WERI-Rb-1 (cell line): ENCODE results near the gene USP20.

Experiments used
- DNase-seq: peaks from one replicate; pipeline ENCODE4 v3.0.0-alpha.2; 2020
- H3K27ac ChIP-seq: fragments of 250-450 bp; sonication (Bioruptor Pico); 2 replicates; pipeline ENCODE4 v1.5.1; 2020; ENCODE audit warnings: mild to moderate bottlenecking, moderate library complexity
- H3K27me3 ChIP-seq: fragments of 250-450 bp; sonication (Bioruptor Pico); 2 replicates; pipeline ENCODE4 v1.5.1; 2021; ENCODE audit warnings: mild to moderate bottlenecking, low read depth, moderate library complexity; ENCODE audit not compliant: insufficient read depth, severe bottlenecking
- H3K36me3 ChIP-seq: fragments of 250-450 bp; sonication (Bioruptor Pico); 2 replicates; pipeline ENCODE4 v1.5.1; 2020; ENCODE audit warnings: mild to moderate bottlenecking, moderate library complexity
- H3K4me3 ChIP-seq: 2 replicates; pipeline ENCODE4 v1.5.1; 2011; ENCODE audit warnings: low read depth, mild to moderate bottlenecking, control low read depth, low read length
- H3K9me3 ChIP-seq: fragments of 250-450 bp; sonication (Bioruptor Pico); 2 replicates; pipeline ENCODE4 v1.5.1; 2021; ENCODE audit warnings: mild to moderate bottlenecking, moderate library complexity; ENCODE audit not compliant: severe bottlenecking
- CTCF ChIP-seq: IDR thresholded peaks from 2 replicates; pipeline ENCODE4 v1.5.1; 2011; ENCODE audit warnings: low read depth, mild to moderate bottlenecking, control low read depth, inconsistent platforms, low read length

Gene USP20

DNA sequence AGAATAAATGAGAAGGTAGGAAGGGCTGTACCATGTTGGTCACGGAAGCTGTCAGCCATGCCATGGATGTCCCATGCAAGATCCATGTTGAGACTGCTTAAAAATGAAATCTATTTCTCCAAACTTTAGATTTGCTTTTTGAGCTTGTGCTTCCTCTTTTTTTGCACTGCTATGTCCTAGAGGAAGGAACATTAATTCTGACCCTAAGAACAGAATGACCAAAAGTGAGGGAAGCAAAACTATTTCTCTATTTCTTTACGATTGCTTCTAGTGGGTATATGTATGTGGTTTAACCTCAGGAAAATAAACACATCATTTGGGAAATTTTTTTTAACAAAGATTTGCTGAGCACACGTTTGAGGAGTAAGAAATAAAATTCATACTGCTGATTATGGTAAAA, 84.6 kb downstream of the USP20 start:
- peaks cover 26% of the 10 kb centered on the region for H3K36me3 ChIP-seq
- H3K27me3 ChIP-seq, result no peaks in the 10 kb centered on the region
- DNase-seq, result no peak
- no peaks in the 10 kb centered on the region for H3K9me3 ChIP-seq
- TF ChIP-seq CTCF, result no peak
- no peak overlapping the region for H3K4me3 ChIP-seq
- H3K27ac ChIP-seq, result no peak overlapping the region

- H3K36me3 ChIP-seq, result peaks cover 42% of the 10 kb centered on the region
- no peak for DNase-seq
- no peak overlapping the region for H3K27ac ChIP-seq
- no peak overlapping the region for H3K4me3 ChIP-seq
- no peaks in the 10 kb centered on the region for H3K9me3 ChIP-seq
- H3K27me3 ChIP-seq, result no peaks in the 10 kb centered on the region
- no peak for TF ChIP-seq CTCF
Measured at GRCh38 chr9:129921905-129922304, 86.6 kb downstream of the USP20 start.

- Histone ChIP-seq H3K4me3 (no peak overlapping the region), H3K9me3 (no peaks in the 10 kb centered on the region), H3K27ac (no peak overlapping the region), H3K27me3 (no peaks in the 10 kb centered on the region), H3K36me3 (peaks cover 52% of the 10 kb centered on the region)
- TF ChIP-seq CTCF, result no peak
- DNase-seq, result no peak
Measured at GRCh38 chr9:129923589-129923988, 88.3 kb downstream of the USP20 start.

DNA sequence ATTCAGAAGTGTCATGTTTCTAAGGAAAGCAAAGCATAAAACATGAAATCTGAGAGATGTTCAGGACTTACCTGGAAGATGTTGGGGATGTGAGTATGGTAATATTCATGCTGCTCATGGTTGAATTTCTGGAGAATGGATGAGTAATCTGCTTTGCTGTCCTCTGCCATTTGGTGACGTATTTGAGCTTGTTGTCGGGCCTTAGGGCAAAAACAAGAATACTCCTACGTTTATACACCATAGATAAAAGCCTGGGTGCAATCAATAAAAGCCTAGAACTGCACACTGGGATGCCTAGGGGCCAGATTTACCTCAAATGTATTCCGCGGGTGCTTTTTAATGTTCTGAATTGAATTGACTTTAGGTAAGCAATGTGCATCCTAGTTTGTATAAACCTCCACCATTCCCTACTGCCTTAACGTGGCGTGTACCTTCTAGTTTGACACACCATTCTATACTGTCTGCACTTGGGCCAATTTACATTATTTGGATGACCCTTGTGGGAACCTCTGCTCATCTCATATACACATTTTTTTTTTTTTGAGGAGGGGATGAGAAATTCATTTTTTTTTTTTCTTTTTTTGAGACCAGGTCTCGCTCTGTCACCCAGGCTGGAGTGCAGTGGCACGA, 94.4 kb downstream of the USP20 start:
- H3K9me3 ChIP-seq, result no peaks in the 10 kb centered on the region
- H3K36me3 ChIP-seq, result peaks cover 28% of the 10 kb centered on the region
- TF ChIP-seq CTCF, result no peak
- no peaks in the 10 kb centered on the region for H3K27me3 ChIP-seq
- no peak overlapping the region for H3K4me3 ChIP-seq
- no peak overlapping the region for H3K27ac ChIP-seq
- DNase-seq, result no peak

DNA sequence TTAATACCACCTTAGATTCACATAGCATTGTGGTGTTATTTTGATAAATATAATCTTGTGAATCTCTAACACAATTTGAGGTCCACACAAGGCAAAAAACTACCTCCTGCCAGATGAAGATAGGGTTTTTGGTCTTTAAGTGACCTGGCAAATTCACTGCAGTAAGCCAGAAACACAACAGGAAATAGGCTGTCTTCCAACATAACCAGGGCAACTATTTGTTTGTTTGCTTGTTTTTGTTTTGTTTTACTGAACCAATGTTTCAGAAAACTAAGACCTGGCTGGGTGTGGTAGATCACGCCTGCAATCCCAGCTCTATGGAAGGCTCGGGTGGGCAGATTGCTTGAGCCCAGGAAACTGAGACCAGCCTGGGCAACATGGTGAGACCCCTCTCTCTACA, 95.5 kb downstream of the USP20 start:
- no peaks in the 10 kb centered on the region for H3K27me3 ChIP-seq
- DNase-seq, result no peak
- no peak overlapping the region for H3K4me3 ChIP-seq
- no peak for TF ChIP-seq CTCF
- H3K9me3 ChIP-seq, result no peaks in the 10 kb centered on the region
- H3K27ac ChIP-seq, result no peak overlapping the region
- H3K36me3 ChIP-seq, result peaks cover 19% of the 10 kb centered on the region
